ENCODE measurements around the gene MED10. TPM values are rescaled to one million over a fixed set of nuclear protein-coding genes. Genes with fewer than 3 reads are reported as not detected.

The MED10 gene
- total RNA-seq, 6 experiments from 2014 or later: 41.1 to 48.1 (median 45.9) TPM

DNA sequence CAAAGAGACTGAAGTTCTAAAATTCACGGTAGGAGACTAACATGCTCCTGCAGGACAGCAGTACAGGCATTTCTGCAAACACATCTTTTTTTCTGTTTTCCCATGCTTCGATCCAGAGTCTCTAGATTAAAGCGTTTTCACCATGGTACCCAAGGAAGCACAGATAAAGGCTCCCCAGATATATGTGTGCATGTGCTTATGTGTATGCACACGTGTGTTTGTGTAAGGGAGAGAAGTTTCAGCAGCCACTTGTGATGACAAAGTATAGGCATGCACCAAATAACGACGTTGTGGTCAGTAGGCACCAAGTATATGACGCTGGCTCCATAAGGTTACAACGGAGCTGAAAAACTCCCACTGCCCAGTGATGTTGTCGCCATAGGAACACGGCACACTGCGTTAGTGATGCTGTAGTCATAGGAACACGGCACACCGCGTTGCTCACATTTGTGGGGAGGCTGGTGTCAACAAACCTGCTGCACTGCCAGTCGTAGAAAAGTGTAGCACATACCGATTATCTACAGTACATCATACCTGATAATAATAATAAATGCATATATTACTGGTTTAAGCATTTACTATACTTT, 21.7 kb downstream of the MED10 start:
- Mint-ChIP-seq H3K4me3 (no peak overlapping the region), H3K27ac (no peak overlapping the region), H3K4me1 (ENCODE audit: low read depth) (0 out of 2 replicates have a peak, but pooled peaks cover 5% of the 10 kb centered on the region), H3K27me3 (ENCODE audit: insufficient read depth) (peaks cover 16% of the 10 kb centered on the region), H3K9me3 (no peaks in the 10 kb centered on the region), H3K36me3 (ENCODE audit: low read depth) (no peaks in the 10 kb centered on the region)
- DNase-seq: no peak
- TF ChIP-seq, protein P1, sequence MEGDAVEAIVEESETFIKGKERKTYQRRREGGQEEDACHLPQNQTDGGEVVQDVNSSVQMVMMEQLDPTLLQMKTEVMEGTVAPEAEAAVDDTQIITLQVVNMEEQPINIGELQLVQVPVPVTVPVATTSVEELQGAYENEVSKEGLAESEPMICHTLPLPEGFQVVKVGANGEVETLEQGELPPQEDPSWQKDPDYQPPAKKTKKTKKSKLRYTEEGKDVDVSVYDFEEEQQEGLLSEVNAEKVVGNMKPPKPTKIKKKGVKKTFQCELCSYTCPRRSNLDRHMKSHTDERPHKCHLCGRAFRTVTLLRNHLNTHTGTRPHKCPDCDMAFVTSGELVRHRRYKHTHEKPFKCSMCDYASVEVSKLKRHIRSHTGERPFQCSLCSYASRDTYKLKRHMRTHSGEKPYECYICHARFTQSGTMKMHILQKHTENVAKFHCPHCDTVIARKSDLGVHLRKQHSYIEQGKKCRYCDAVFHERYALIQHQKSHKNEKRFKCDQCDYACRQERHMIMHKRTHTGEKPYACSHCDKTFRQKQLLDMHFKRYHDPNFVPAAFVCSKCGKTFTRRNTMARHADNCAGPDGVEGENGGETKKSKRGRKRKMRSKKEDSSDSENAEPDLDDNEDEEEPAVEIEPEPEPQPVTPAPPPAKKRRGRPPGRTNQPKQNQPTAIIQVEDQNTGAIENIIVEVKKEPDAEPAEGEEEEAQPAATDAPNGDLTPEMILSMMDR (IDR thresholded peaks at IDR 0.05): no peak

DNA sequence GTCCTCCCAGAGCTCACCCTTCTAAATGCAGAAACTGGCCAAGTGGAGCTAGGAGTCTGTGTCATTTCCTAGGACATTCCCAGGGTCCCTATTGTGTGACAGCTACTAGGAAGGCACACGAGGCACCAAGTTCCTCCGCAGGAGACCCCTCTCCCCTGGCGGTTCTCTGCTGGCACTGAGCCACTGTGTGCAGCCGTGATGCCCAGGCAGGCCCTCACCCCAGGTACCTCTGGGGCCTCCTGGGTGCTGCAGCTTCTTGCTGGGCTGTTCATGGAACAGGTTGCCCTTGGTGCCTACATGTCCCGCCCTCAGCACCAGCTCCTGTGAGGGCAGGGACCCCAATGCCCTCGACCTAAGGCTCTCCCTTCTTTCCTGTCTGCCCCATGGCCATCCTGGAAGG, 23.1 kb downstream of the MED10 start:
- TF ChIP-seq, protein P1 (IDR thresholded peaks at IDR 0.05): no peak

DNA sequence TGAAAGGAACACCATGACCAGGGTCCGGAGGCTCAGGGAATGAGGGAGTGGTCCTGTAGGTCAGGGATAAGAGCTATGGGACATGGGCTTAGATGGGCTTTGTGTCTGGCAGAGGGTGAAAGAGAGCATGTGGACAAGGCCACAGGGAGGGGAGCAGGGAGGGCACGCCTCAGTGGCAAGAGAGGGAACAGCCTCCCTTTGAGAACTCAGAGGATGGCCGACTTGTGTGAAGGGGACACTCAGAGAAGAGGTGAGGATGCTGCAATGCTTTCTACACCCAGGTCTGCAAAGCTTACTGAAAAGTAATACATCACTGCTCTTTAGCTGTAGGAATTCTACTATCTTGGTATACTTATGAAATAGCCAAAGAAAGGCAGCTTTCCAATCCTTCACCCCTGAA, 23.5 kb downstream of the MED10 start:
- Mint-ChIP-seq H3K9me3 (no peaks in the 10 kb centered on the region), H3K27me3 (ENCODE audit: insufficient read depth) (peaks cover 18% of the 10 kb centered on the region), H3K4me1 (ENCODE audit: low read depth) (0 out of 2 replicates have a peak, but pooled peaks cover 3% of the 10 kb centered on the region), H3K27ac (no peak overlapping the region), H3K4me3 (no peak overlapping the region), H3K36me3 (ENCODE audit: low read depth) (no peaks in the 10 kb centered on the region)
- DNase-seq: no peak
- TF ChIP-seq, protein P1 (IDR thresholded peaks at IDR 0.05): no peak

More for the DNA sequence above, 23.1 kb downstream of the MED10 start:
- Mint-ChIP-seq H3K4me3 (no peak overlapping the region), H3K27ac (no peak overlapping the region), H3K36me3 (ENCODE audit: low read depth) (no peaks in the 10 kb centered on the region), H3K9me3 (no peaks in the 10 kb centered on the region), H3K4me1 (ENCODE audit: low read depth) (0 out of 2 replicates have a peak, but pooled peaks cover 5% of the 10 kb centered on the region), H3K27me3 (ENCODE audit: insufficient read depth) (peaks cover 18% of the 10 kb centered on the region)
- DNase-seq: no peak

DNA sequence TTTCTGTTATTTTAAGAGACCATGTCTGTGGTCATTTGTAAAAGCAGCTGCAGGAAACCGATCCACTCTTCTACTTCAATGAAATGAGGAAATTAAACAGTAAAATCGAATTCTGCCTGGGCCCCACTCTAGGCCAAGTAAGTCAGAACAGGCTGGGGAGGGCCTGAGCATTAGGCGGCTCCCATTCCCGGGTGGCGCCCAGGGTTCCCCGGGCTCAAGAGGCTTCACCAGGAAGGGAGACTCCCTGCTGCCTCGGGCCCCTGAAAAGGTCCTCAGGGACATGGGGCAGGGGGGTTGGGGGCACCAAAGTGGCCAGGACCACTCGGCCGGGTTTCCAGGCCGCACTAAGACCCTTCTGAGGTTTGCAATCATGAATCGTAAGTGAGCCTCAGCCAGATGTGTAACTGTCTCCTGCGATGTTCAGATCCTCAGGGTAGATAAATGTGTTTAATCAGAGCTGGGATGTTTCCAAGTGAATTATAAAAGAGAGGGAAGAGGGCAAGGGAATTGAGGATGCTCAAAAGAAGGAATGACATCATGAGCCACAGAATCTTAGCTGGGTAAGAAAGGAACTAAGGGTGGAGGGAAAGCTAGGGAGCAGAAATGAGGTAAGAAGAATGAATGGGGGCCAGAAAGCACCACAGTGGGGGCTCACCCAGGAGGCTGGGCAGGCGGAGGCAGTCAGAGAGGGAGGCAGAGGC, 24.6 kb downstream of the MED10 start:
- no peak for DNase-seq
- H3K4me3 Mint-ChIP-seq: no peak overlapping the region
- TF ChIP-seq, protein P1 (IDR thresholded peaks at IDR 0.05): no peak
- no peaks in the 10 kb centered on the region; the same call in 1 of the 2 replicates for H3K9me3 Mint-ChIP-seq
- no peaks in the 10 kb centered on the region for H3K36me3 Mint-ChIP-seq (ENCODE audit: low read depth)
- H3K27ac Mint-ChIP-seq: no peak overlapping the region
- H3K27me3 Mint-ChIP-seq (ENCODE audit: insufficient read depth): peaks cover 18% of the 10 kb centered on the region
- no peaks in the 10 kb centered on the region for H3K4me1 Mint-ChIP-seq (ENCODE audit: low read depth)

DNA sequence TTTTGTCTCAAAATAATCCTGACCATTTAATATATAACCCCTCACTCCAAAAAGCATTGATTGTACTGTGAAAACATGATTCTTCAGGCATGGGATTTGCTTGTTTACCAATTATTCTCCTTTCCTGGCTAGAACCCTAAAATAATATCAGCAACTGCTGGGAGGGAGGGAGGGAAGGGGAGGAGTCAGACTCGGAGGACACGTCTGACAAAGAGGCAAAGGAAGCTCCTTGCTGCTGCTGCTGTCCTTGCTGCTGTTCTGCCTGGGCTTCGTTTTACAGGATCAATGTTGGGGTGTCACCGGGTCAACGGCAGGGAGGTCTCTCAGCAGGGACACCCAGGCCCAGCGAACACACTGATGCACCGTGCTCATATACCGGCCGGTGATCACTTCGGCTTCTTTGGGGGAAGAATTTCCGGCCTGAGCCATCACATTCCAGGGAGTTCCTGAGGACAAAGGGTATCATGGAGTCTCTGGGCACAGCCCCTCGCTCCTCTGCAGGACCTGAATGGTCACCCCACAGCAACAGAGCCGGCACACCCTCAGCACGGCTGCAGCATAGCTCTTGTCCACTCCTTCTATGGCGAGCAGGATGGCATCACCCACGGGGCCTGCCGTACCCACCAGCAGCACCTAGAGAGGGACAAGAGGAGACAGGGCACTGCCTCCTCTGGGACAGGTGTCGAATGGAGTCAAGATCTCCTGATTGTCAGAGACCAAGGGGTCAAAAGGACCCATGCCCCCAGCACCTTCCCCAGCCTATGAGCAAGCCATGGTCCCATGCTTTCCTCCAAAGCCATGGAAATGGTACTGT, 27.9 kb downstream of the MED10 start:
- peaks cover 3% of the 10 kb centered on the region; the same call in 1 of the 2 replicates for H3K9me3 Mint-ChIP-seq
- H3K27me3 Mint-ChIP-seq (ENCODE audit: insufficient read depth): peaks cover 26% of the 10 kb centered on the region
- DNase-seq: no peak
- no peaks in the 10 kb centered on the region for H3K36me3 Mint-ChIP-seq (ENCODE audit: low read depth)
- H3K4me3 Mint-ChIP-seq: no peak overlapping the region
- H3K4me1 Mint-ChIP-seq (ENCODE audit: low read depth): no peaks in the 10 kb centered on the region
- H3K27ac Mint-ChIP-seq: no peak overlapping the region
- TF ChIP-seq, protein P1 (IDR thresholded peaks at IDR 0.05): no peak
